Karpas-422 (cell line): ENCODE data around the gene QPRT. TPM values are rescaled to one million over a fixed set of nuclear protein-coding genes. Genes with fewer than 3 reads are reported as not detected.
"Not testable (repeated sequence)": the region's sequence is repeated elsewhere in the genome, so short reads cannot be mapped to it uniquely, and the experiment has no call there.

Experiments used
- DNase-seq: peaks from one replicate; pipeline ENCODE4 v3.0.0-alpha.2; 2015
- H2AFZ ChIP-seq: fragments of 200-600 bp; sonication (generic); 2 replicates; pipeline ENCODE4 v1.6.1; 2014; ENCODE audit warnings: antibody characterized with exemption, low read length, mixed read lengths
- H3K27ac ChIP-seq: fragments of 200-600 bp; sonication (generic); 2 replicates; pipeline ENCODE4 v1.5.1; 2014; ENCODE audit warnings: mild to moderate bottlenecking, low read length, moderate library complexity
- H3K27me3 ChIP-seq: fragments of 200-600 bp; sonication (generic); 2 replicates; pipeline ENCODE4 v1.6.1; 2014; ENCODE audit warnings: low read length, mixed read lengths
- H3K36me3 ChIP-seq: fragments of 200-600 bp; sonication (generic); 2 replicates; pipeline ENCODE4 v1.6.1; 2014; ENCODE audit warnings: low read length, mixed read lengths; ENCODE audit not compliant: insufficient read depth
- H3K4me1 ChIP-seq: fragments of 200-600 bp; sonication (generic); 2 replicates; pipeline ENCODE4 v1.6.1; 2014; ENCODE audit warnings: mild to moderate bottlenecking, low read length, mixed read lengths
- H3K4me2 ChIP-seq: fragments of 200-600 bp; sonication (generic); 2 replicates; pipeline ENCODE4 v1.6.1; 2014; ENCODE audit warnings: low read length, low read depth, mild to moderate bottlenecking; ENCODE audit not compliant: poor library complexity, severe bottlenecking
- H3K4me3 ChIP-seq: fragments of 200-600 bp; sonication (generic); 2 replicates; pipeline ENCODE4 v1.5.1; 2014; ENCODE audit warnings: mild to moderate bottlenecking, antibody characterized with exemption, low read length, mixed read lengths
- H3K79me2 ChIP-seq: fragments of 200-600 bp; sonication (generic); 2 replicates; pipeline ENCODE4 v1.6.1; 2014; ENCODE audit warnings: mild to moderate bottlenecking, low read length, mixed read lengths
- H3K9ac ChIP-seq: fragments of 200-600 bp; sonication (generic); 2 replicates; pipeline ENCODE4 v1.6.0; 2014; ENCODE audit warnings: low read length
- H3K9me2 ChIP-seq: fragments of 200-600 bp; sonication (generic), shearing (Covaris generic); replicated peaks from 2 replicates; pipeline ENCODE4 v1.6.0; 2014; ENCODE audit warnings: mild to moderate bottlenecking, low read length, moderate library complexity; ENCODE audit not compliant: insufficient read depth
- H3K9me3 ChIP-seq: fragments of 300-700, 200-600 bp; sonication (generic); 2 replicates; pipeline ENCODE4 v1.6.1; 2014; ENCODE audit warnings: low read length, mixed read lengths
- H4K20me1 ChIP-seq: fragments of 200-600 bp; sonication (generic); 2 replicates; pipeline ENCODE4 v1.6.1; 2014; ENCODE audit warnings: mild to moderate bottlenecking, antibody characterized with exemption, low read length, low read depth; ENCODE audit not compliant: insufficient read depth
- total RNA-seq: library from RNA; depleted of rRNA; stranded (reverse); fragments of >200 nt; shearing (Covaris generic); gene quantifications from 2 replicates; pipeline ENCODE4 v1.2.3, GENCODE V29; 2014; ENCODE audit warnings: low replicate concordance; rRNA removed

The QPRT gene
- 39.6 and 45.8 TPM in 2 replicates for total RNA-seq

- Histone ChIP-seq H3K4me1 (peaks cover 44% of the 10 kb centered on the region), H3K27ac (peak within 1 kb of the TSS; percentile 98), H3K27me3 (no peaks in the 10 kb centered on the region), H4K20me1 (no peaks in the 10 kb centered on the region), H3K79me2 (peaks cover 6% of the 10 kb centered on the region), H3K9ac (peak within 1 kb of the TSS; percentile 84), H2AFZ (peak within 1 kb of the TSS; percentile 72; the same call in 1 of the 2 replicates), H3K36me3 (no peaks in the 10 kb centered on the region), H3K4me3 (peak within 1 kb of the TSS; percentile 66), H3K4me2 (peak within 1 kb of the TSS; percentile 82), H3K9me3 (no peaks in the 10 kb centered on the region), H3K9me2 (no peaks in the 10 kb centered on the region)
- DNase-seq, result no peak
These were observed at the start of gene QPRT for GRCh38 chr16:29678691-29679267. Gene QPRT, plus strand, starts transcription at chr16:29679180. Its CDS starts 18 bp downstream, at chr16:29679198.

- H3K4me3 ChIP-seq, H3K9me3 ChIP-seq, H3K79me2 ChIP-seq, H3K27me3 ChIP-seq, H3K4me1 ChIP-seq, H3K9ac ChIP-seq, H3K27ac ChIP-seq, H3K36me3 ChIP-seq, DNase-seq, H3K9me2 ChIP-seq, H4K20me1 ChIP-seq, H2AFZ ChIP-seq, H3K4me2 ChIP-seq: not testable (repeated sequence)
These were observed 49.7 kb upstream of the QPRT start for GRCh38 chr16:29629318-29629717.

- H3K9ac ChIP-seq, DNase-seq, H3K36me3 ChIP-seq, H3K79me2 ChIP-seq, H4K20me1 ChIP-seq, H3K9me2 ChIP-seq, H3K4me3 ChIP-seq, H3K4me2 ChIP-seq, H2AFZ ChIP-seq, H3K9me3 ChIP-seq, H3K27ac ChIP-seq, H3K4me1 ChIP-seq, H3K27me3 ChIP-seq: not testable (repeated sequence)
These were observed 47.3 kb upstream of the QPRT start for GRCh38 chr16:29631658-29632057.

- H3K4me1 ChIP-seq, H4K20me1 ChIP-seq, H3K4me3 ChIP-seq, H2AFZ ChIP-seq, H3K4me2 ChIP-seq, H3K9me3 ChIP-seq, H3K79me2 ChIP-seq, H3K36me3 ChIP-seq, H3K27ac ChIP-seq, H3K9ac ChIP-seq, DNase-seq, H3K9me2 ChIP-seq, H3K27me3 ChIP-seq: not testable (repeated sequence)
These were observed 43.1 kb upstream of the QPRT start for GRCh38 chr16:29635902-29636301.

- H3K36me3 ChIP-seq, H3K27me3 ChIP-seq, H3K79me2 ChIP-seq, H4K20me1 ChIP-seq, H3K27ac ChIP-seq, H3K4me1 ChIP-seq, H3K4me2 ChIP-seq, DNase-seq, H2AFZ ChIP-seq, H3K9me3 ChIP-seq, H3K9me2 ChIP-seq, H3K9ac ChIP-seq, H3K4me3 ChIP-seq: not testable (repeated sequence)
These were observed 42.6 kb upstream of the QPRT start for GRCh38 chr16:29636368-29636767.

- not testable (repeated sequence) for H3K27me3 ChIP-seq, H3K4me1 ChIP-seq, H3K9ac ChIP-seq, H3K9me3 ChIP-seq, H4K20me1 ChIP-seq, H2AFZ ChIP-seq, H3K36me3 ChIP-seq, H3K79me2 ChIP-seq, H3K9me2 ChIP-seq, H3K27ac ChIP-seq, H3K4me2 ChIP-seq, H3K4me3 ChIP-seq
- peak; percentile 1 for DNase-seq
These were observed 40.2 kb upstream of the QPRT start for GRCh38 chr16:29638751-29639150.

- no peaks in the 10 kb centered on the region for H3K9me2 ChIP-seq
- H3K79me2 ChIP-seq, result no peaks in the 10 kb centered on the region
- H3K4me3 ChIP-seq, result no peak overlapping the region
- no peak overlapping the region for H3K4me2 ChIP-seq
- H3K27ac ChIP-seq, result no peak overlapping the region
- H3K9me3 ChIP-seq, result no peaks in the 10 kb centered on the region
- H3K27me3 ChIP-seq, result no peaks in the 10 kb centered on the region
- peak; percentile 73 for DNase-seq
- no peaks in the 10 kb centered on the region for H4K20me1 ChIP-seq
- no peaks in the 10 kb centered on the region for H3K36me3 ChIP-seq
- no peak overlapping the region for H2AFZ ChIP-seq
- H3K4me1 ChIP-seq, result peaks cover 7% of the 10 kb centered on the region
- no peak overlapping the region for H3K9ac ChIP-seq
These were observed 37.4 kb upstream of the QPRT start for GRCh38 chr16:29641561-29641960.

GRCh38 chr16:29643596-29643995, 35.4 kb upstream of the QPRT start:
- Histone ChIP-seq H3K27me3 (no peaks in the 10 kb centered on the region), H3K9me3 (no peaks in the 10 kb centered on the region), H3K27ac (no peak overlapping the region), H3K4me2 (no peak overlapping the region), H4K20me1 (no peaks in the 10 kb centered on the region), H3K79me2 (no peaks in the 10 kb centered on the region), H2AFZ (no peak overlapping the region), H3K9me2 (no peaks in the 10 kb centered on the region), H3K36me3 (no peaks in the 10 kb centered on the region), H3K4me3 (no peak overlapping the region), H3K4me1 (peaks cover 7% of the 10 kb centered on the region), H3K9ac (no peak overlapping the region)
- DNase-seq, result no peak
